ENCODE data around the gene ZNF574.

Gene ZNF574

GRCh38 chr19:42120276-42120980 lies 44.5 kb downstream of the ZNF574 start:
- no peak overlapping the region for H3K4me3 ChIP-seq (ENCODE audit: low read length)
- DNase-seq (ENCODE audit: low read depth) = no peak
- TF ChIP-seq CTCF (IDR thresholded peaks at IDR 0.05; ENCODE audit: insufficient read depth, low read depth, low read length, missing control alignments) = no peak

DNA sequence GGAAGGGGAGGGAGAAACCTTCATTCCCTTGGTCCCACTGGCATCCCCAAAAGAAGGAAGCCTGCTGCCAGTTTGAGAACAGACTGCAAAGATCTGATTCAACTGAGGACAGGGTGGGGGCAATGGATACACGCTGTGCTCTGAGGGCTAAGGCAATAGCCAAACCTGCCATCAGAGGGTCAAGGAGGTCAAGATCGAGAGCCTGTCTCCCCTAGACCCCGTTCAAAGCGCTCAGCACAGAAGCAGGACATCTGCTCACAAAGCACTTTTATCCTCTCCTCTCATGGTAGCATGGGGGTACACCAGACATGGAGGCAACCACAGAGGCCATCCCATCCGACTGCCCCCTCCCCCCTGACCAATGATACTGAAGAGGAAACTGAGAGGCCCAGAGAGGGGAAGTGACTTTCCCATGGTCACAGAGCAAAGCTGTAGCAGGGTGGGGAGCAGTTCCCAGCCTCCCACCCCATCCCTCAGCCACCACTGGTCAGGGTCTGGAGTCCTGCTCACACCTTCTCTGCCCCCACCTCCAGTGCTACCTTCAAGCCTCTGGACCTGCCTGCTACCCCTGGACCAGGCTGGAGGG lies 45.2 kb downstream of the ZNF574 start:
- no peak for TF ChIP-seq CTCF (IDR thresholded peaks at IDR 0.05; ENCODE audit: insufficient read depth, low read depth, low read length, missing control alignments)
- DNase-seq (ENCODE audit: low read depth) = no peak
- no peak overlapping the region for H3K4me3 ChIP-seq (ENCODE audit: low read length)

DNA sequence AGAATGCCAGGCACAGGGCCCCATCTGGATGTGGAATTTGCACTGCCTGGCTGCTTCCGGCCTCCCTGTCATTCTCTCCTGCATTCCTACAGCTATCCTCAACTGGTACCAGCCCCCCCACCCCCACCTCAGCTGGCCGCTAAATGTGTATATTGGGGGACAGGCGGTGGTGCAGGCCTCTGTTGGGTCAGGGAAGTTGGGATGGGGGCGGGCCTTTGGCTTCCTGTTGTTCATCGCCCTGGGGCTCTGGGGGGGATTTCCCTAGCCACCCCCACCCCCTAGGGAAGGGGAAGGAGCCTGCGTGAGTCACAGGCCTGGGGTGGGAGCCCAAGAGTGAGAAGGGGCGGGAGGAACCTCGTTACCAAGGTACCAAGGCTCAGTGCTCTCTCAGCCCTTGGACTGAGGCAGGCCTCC lies 45.7 kb downstream of the ZNF574 start:
- no peak overlapping the region for H3K4me3 ChIP-seq (ENCODE audit: low read length)
- no peak for TF ChIP-seq CTCF (IDR thresholded peaks at IDR 0.05; ENCODE audit: insufficient read depth, low read depth, low read length, missing control alignments)
- peak; percentile 89 for DNase-seq (ENCODE audit: low read depth)

DNA sequence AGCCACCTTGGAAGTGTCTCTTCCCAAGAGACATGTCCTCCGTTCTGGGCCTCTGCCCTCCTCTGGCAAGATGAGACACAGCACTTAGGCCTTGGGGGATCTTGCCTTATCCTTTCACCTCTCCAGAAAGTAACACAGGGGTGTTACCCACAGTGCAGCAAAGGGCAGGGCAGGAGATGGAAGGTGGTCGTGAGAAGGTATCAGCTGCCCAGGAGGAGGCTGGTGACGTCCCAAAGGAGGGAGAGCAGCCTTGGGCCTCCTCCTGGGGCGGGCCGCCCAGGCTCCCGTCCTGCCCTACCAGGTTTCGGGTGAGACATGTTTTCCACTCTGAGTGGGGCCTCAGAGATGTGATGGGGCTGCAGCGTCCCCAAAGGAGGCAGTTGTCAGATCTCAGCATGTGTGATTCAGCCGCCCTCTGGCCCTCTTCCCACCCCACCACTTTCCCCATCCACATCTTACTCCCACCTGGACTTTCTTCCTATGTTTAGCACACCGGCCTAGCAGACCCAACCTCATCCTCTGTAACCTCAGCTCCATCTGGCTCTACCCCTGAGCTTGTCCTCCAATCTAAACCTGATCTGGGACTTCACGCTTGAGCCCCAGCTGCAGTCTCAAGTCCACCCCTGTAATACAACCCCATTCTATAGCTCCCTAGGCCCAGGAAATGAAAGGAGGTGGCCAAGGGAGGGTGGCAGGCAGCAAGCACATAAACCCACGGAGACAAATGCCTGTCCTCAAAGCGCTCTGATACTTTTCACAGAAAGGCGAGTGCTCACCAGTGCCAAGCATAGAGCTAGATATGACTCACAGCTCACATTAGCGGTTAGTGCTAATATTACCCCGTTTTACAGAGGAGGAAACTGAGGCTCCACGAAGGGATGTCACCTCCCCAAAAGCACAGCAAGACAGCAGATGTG lies 47.0 kb downstream of the ZNF574 start:
- DNase-seq (ENCODE audit: low read depth) = no peak
- H3K4me3 ChIP-seq (ENCODE audit: low read length) = no peak overlapping the region
- peak; percentile 4 for TF ChIP-seq CTCF (IDR thresholded peaks at IDR 0.05; ENCODE audit: insufficient read depth, low read depth, low read length, missing control alignments)

DNA sequence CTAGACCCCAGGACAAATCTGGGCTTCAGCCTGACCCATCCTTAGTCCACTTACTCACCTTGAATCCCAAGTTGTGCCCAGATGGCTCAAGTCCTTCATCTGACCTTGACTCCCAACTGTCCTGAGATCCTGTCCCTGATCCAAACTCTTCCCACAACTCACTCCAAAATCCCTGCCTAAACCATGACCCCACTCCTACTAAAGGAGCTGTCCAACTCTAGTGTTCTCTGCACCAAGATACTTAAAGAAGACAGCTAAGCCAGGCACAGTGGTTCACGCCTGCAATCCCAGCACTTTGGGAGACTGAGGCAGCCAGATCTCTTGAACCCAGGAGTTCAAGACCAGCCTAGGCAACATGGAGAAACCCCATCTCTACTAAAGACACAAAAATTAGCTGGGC lies 47.8 kb downstream of the ZNF574 start:
- no peak for TF ChIP-seq CTCF (IDR thresholded peaks at IDR 0.05; ENCODE audit: insufficient read depth, low read depth, low read length, missing control alignments)
- H3K4me3 ChIP-seq (ENCODE audit: low read length) = no peak overlapping the region

GRCh38 chr19:42124386-42124901 lies 48.5 kb downstream of the ZNF574 start:
- no peak overlapping the region for H3K4me3 ChIP-seq (ENCODE audit: low read length)
- TF ChIP-seq CTCF (IDR thresholded peaks at IDR 0.05; ENCODE audit: insufficient read depth, low read depth, low read length, missing control alignments) = no peak
- no peak for DNase-seq (ENCODE audit: low read depth)

More for the DNA sequence above, 47.8 kb downstream of the ZNF574 start:
- DNase-seq (ENCODE audit: low read depth) = no peak

All from epithelial cell of esophagus (primary cell).